Muscle of back (tissue), 10 donors: Measurements from ENCODE around the gene ARPC2. TPM values are rescaled to one million over a fixed set of nuclear protein-coding genes. Genes with fewer than 3 reads are reported as not detected.

ENCODE experiments used
- polyA plus RNA-seq, 10 donors: library from polyadenylated mRNA; unstranded; fragments of 120-200 nt; gene quantifications; one replicate each; pipeline ENCODE4 v1.2.1, GENCODE V29; 2013; ENCODE audit not compliant: insufficient read length in 10 of 10

Gene ARPC2
- polyA plus RNA-seq, 10 donors = 208 to 261 (median 235) TPM

Other genes starting within 250 kb of the ARPC2 start
- gene TNS1, start 214.2 kb upstream of the ARPC2 start, polyA plus RNA-seq = 100 to 1,000 TPM; 106 to 124 (median 117) TPM
- under 1 TPM in 6 of 10 donors, not detected in 4; 0.07 to 0.32 (median 0.11) TPM for gene RUFY4, start 147.9 kb upstream of the ARPC2 start, polyA plus RNA-seq
- under 1 TPM in 9 of 10 donors, not detected in 1; 0.07 to 0.81 (median 0.31) TPM for gene CXCR2, start 91.2 kb upstream of the ARPC2 start, polyA plus RNA-seq
- gene CXCR1, start 50.2 kb upstream of the ARPC2 start, polyA plus RNA-seq = under 1 TPM in 5 of 10 donors, not detected in 5; 0.07 to 0.18 (median 0.09) TPM
- gene GPBAR1, start 43.8 kb downstream of the ARPC2 start, polyA plus RNA-seq = 1 to 10 TPM; 1.4 to 3.2 (median 2.0) TPM
- 100 to 1,000 TPM in 1 of 10 donors, 10 to 100 TPM in 9; 70.4 to 105 (median 83.8) TPM for gene AAMP, start 52.9 kb downstream of the ARPC2 start, polyA plus RNA-seq
- 10 to 100 TPM; 40.3 to 56.1 (median 44.9) TPM for gene PNKD, start 53.3 kb downstream of the ARPC2 start, polyA plus RNA-seq
- gene TMBIM1, start 75.3 kb downstream of the ARPC2 start, polyA plus RNA-seq = 100 to 1,000 TPM in 3 of 10 donors, 10 to 100 TPM in 7; 71.2 to 109 (median 96.1) TPM
- under 1 TPM in 2 of 10 donors, not detected in 8; 0.09 to 0.12 TPM for gene CATIP, start 139.7 kb downstream of the ARPC2 start, polyA plus RNA-seq
- gene SLC11A1, start 165.1 kb downstream of the ARPC2 start, polyA plus RNA-seq = 1 to 10 TPM in 2 of 10 donors, under 1 TPM in 8; 0.29 to 1.6 (median 0.75) TPM
- gene CTDSP1, start 182.7 kb downstream of the ARPC2 start, polyA plus RNA-seq = 100 to 1,000 TPM in 2 of 10 donors, 10 to 100 TPM in 8; 77.9 to 102 (median 90.3) TPM
- under 1 TPM in 8 of 10 donors, not detected in 2; 0.04 to 0.39 (median 0.11) TPM for gene VIL1, start 201.9 kb downstream of the ARPC2 start, polyA plus RNA-seq